NCI-H2107 treated with DMSO at 0.1 percent for 48 hours (cell line): Measurements from ENCODE around the gene TCFL5.
A peak's percentile ranks its signal among the peaks of the same experiment; 100 is the strongest.

Experiments used
- DNase-seq: peaks from one replicate; lab custom pipeline; 2025; ENCODE audit not compliant: unreplicated experiment; lab: John Stamatoyannopoulos, UW

TCFL5 gene

DNA sequence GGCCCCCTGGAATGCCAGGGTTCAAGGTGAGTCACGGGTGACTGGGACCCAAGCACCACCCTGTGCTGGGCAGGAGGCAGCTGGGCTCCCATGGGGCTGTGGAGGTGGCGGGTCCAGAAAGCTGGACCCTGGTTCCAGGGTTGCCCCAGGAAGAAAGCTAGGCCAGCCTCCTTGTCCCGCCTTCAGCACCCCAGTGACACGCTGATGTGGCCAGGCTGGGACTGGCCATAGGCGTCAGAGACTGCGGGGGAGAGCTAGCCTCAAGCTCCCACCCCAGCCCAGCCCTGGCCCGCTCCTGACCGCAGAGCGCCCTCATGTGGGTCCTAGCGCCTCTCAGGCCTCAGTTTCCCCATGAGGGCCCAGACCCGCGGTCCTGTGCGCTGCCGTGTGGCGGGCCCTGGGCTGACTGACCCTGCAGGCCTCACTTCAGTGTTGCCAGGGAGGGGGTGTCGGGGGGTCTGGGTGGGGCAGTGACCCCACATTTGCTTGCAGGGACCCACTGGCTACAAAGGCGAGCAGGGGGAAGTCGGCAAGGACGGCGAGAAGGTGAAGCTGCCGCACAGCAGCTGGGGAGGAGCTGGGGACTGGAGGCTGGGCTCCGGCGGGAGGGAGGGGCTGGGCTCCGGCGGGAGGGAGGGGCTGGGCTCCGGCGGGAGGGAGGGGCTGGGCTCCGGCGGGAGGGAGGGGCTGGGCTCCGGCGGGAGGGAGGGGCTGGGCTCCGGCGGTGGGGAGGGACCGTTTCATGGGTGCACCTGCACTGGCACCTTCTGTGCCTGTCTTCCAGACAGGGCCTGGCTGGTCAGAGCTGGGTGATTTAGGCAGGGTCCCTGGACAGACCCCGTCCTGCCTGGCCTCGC, 36.9 kb downstream of the TCFL5 start:
- DNase-seq = no peak

DNA sequence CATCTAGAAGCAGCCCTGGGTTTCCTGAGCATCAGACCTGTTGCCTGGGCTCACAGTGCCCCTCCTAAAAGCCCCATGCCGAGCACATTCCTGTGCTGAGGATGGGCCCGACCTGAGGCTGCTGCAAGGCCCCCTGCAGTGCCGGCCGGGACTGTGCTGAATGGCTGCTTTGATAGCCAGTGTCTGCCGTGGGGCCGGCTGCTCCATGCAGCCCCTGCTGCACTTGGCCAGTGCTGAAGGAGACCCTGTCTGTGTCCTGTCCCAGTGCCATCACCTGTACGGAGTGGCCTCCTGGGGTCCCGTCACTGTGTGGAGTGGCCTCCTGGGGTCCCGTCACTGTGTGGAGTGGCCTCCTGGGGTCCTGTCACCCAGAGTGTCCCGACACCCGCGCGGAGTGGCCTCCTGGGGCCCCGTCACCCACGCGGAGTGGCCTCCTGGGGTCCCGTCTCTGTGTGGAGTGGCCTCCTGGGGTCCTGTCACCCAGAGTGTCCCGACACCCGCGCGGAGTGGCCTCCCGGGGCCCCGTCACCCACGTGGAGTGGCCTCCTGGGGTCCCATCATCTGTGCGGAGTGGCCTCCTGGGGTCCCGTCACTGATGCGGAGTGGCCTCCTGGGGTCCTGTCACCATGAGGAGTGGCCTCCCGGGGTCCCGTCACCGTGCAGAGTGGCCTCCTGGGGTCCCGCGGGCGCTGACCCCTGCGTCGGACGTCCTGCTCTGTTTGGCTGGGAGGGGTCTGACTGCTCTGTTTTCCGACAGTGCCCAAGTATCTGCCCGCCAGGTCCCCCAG, 37.7 kb downstream of the TCFL5 start:
- no peak for DNase-seq

GRCh38 chr20:62822788-62823651, 38.6 kb downstream of the TCFL5 start:
- DNase-seq = peak; percentile 39

- no peak for DNase-seq
Measured at GRCh38 chr20:62822239-62822787, 39.3 kb downstream of the TCFL5 start.

DNA sequence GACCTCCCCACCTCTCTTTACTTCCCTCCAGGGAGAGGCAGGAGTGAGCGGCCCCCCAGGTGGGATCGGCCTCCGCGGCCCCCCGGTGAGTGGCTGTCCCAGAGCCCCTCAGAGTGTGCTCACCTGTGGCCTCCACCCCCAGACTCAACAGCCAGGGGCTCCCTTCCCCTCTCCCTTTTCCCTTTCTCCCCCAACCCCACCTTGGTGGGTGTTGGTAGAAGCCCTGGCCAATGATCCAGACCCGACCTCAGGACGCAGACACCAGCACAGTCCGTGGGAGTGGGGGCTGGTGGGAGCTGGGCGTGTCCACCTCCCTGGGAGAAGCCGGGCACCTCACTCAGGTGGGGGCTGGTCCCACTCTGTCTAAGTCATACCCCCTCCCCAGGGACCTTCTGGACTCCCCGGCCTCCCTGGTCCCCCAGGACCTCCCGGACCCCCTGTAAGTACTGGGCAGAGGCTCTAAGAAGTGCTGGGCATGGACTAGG, 39.9 kb downstream of the TCFL5 start:
- DNase-seq = no peak

GRCh38 chr20:62820962-62821725, 40.5 kb downstream of the TCFL5 start:
- no peak for DNase-seq

DNA sequence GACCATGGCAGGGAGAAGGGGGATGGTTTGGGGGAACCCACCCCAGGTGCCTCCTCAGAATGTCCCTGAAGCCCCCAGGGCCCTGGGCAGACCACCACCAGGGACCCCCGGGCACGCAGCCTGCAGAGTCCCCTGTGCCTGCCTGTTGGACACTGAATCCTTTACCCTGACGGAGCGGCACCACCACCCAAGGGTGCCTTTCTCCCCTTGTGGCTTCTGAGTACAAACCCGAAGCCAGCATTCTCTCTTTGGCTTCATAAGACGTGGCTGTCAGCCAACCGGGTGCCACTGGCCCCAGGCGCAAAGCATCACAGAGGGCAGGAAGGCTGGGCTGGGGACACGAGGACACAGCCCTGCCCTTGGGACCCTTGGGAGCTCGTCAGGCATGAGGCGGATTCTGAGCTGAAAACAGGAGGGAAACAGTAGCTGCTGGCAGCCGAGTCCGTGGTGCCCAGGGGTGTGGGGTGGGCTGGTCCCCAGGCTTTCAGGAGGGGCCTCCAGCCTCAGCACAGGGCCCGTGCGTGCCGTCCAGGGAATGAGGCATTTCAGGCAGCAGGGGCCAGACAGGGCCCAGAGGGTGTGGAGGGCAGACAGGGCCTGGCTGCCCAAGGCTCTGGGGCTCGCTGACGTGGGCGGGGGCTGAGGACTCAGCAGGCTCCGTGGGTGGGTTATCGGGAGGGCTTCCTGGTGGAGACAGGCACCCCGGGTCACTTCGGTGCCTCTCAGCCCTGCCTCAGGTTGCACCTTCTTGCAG, 41.2 kb downstream of the TCFL5 start:
- DNase-seq = no peak

GRCh38 chr20:62819494-62820174, 42.0 kb downstream of the TCFL5 start:
- no peak for DNase-seq

- no peak for DNase-seq
Measured at GRCh38 chr20:62818592-62819493, 42.8 kb downstream of the TCFL5 start.

GRCh38 chr20:62817975-62818591, 43.5 kb downstream of the TCFL5 start:
- no peak for DNase-seq

- no peak for DNase-seq
Measured at GRCh38 chr20:62816884-62817873, 44.4 kb downstream of the TCFL5 start, which contains the start of gene COL9A3. TSS of gene COL9A3 (plus strand) at chr20:62817050. CDS start at chr20:62817065, 15 bp downstream.

GRCh38 chr20:62816031-62816883, 45.4 kb downstream of the TCFL5 start:
- DNase-seq = no peak

- DNase-seq = no peak
Measured at GRCh38 chr20:62815066-62815991, 46.3 kb downstream of the TCFL5 start.

- no peak for DNase-seq
Measured at GRCh38 chr20:62814709-62815065, 46.9 kb downstream of the TCFL5 start.
